ENCODE results near the gene SLC15A2.
A peak's percentile ranks its signal among the peaks of the same experiment; 100 is the strongest.
"Not testable (repeated sequence)": the region's sequence is repeated elsewhere in the genome, so short reads cannot be mapped to it uniquely, and the experiment has no call there.

Gene SLC15A2

GRCh38 chr3:121894301-121894990 is at the start of gene SLC15A2:
Gene SLC15A2, plus strand, starts transcription at chr3:121894401. Its CDS starts 76 bp downstream, at chr3:121894477.
- Mint-ChIP-seq H3K27me3 (no peaks in the 10 kb centered on the region), H3K9me3 (no peaks in the 10 kb centered on the region), H3K4me3 (no peak within 1 kb of the TSS), H3K4me1 (no peaks in the 10 kb centered on the region), H3K27ac (ENCODE audit: low read depth) (no peak within 1 kb of the TSS), H3K36me3 (ENCODE audit: insufficient read depth) (peaks cover 2% of the 10 kb centered on the region)
- DNase-seq (ENCODE audit: low spot score in 2 of 2) (no peak), ATAC-seq (replicated peaks; ENCODE audit: extremely low read depth, poor library complexity, severe bottlenecking) (no peak)

- no peaks in the 10 kb centered on the region for H3K9me3 Mint-ChIP-seq
- no peak overlapping the region for H3K27ac Mint-ChIP-seq (ENCODE audit: low read depth)
- peaks cover 3% of the 10 kb centered on the region for H3K36me3 Mint-ChIP-seq (ENCODE audit: insufficient read depth)
- ATAC-seq (replicated peaks; ENCODE audit: extremely low read depth, poor library complexity, severe bottlenecking) (no peak), DNase-seq (ENCODE audit: low spot score in 2 of 2) (no peak)
- no peak overlapping the region for H3K4me3 Mint-ChIP-seq
- H3K4me1 Mint-ChIP-seq = no peaks in the 10 kb centered on the region
- no peaks in the 10 kb centered on the region for H3K27me3 Mint-ChIP-seq
Observed at GRCh38 chr3:121844892-121845291, 49.3 kb upstream of the SLC15A2 start.

- Mint-ChIP-seq H3K36me3 (ENCODE audit: insufficient read depth) (peaks cover 5% of the 10 kb centered on the region), H3K27me3 (no peaks in the 10 kb centered on the region), H3K27ac (ENCODE audit: low read depth) (no peak overlapping the region), H3K4me1 (no peaks in the 10 kb centered on the region), H3K4me3 (no peak overlapping the region), H3K9me3 (no peaks in the 10 kb centered on the region)
- ATAC-seq (replicated peaks; ENCODE audit: extremely low read depth, poor library complexity, severe bottlenecking) (no peak), DNase-seq (ENCODE audit: low spot score in 2 of 2) (no peak)
Observed at GRCh38 chr3:121852256-121852655, 41.9 kb upstream of the SLC15A2 start.

GRCh38 chr3:121855555-121855954 is 38.6 kb upstream of the SLC15A2 start:
- DNase-seq (ENCODE audit: low spot score in 2 of 2) = no peak
- H3K9me3 Mint-ChIP-seq = no peaks in the 10 kb centered on the region
- peaks cover 6% of the 10 kb centered on the region for H3K36me3 Mint-ChIP-seq (ENCODE audit: insufficient read depth)
- H3K27me3 Mint-ChIP-seq = no peaks in the 10 kb centered on the region
- no peak for ATAC-seq (replicated peaks; ENCODE audit: extremely low read depth, poor library complexity, severe bottlenecking)
- H3K27ac Mint-ChIP-seq (ENCODE audit: low read depth) = no peak overlapping the region
- H3K4me3 Mint-ChIP-seq = no peak overlapping the region
- H3K4me1 Mint-ChIP-seq = no peaks in the 10 kb centered on the region

GRCh38 chr3:121857778-121858177 is 36.4 kb upstream of the SLC15A2 start:
- ATAC-seq (replicated peaks; ENCODE audit: extremely low read depth, poor library complexity, severe bottlenecking); H3K9me3 Mint-ChIP-seq; H3K27ac Mint-ChIP-seq (ENCODE audit: low read depth); DNase-seq (ENCODE audit: low spot score in 2 of 2); H3K4me3 Mint-ChIP-seq; H3K27me3 Mint-ChIP-seq; H3K36me3 Mint-ChIP-seq (ENCODE audit: insufficient read depth); H3K4me1 Mint-ChIP-seq: not testable (repeated sequence)

- ATAC-seq (replicated peaks; ENCODE audit: extremely low read depth, poor library complexity, severe bottlenecking); H3K27me3 Mint-ChIP-seq; H3K27ac Mint-ChIP-seq (ENCODE audit: low read depth); H3K9me3 Mint-ChIP-seq; H3K4me1 Mint-ChIP-seq; H3K4me3 Mint-ChIP-seq; H3K36me3 Mint-ChIP-seq (ENCODE audit: insufficient read depth); DNase-seq (ENCODE audit: low spot score in 2 of 2): not testable (repeated sequence)
Observed at GRCh38 chr3:121863247-121863646, 31.0 kb upstream of the SLC15A2 start.

- DNase-seq (ENCODE audit: low spot score in 2 of 2) (no peak), ATAC-seq (replicated peaks; ENCODE audit: extremely low read depth, poor library complexity, severe bottlenecking) (no peak)
- Mint-ChIP-seq H3K9me3 (no peaks in the 10 kb centered on the region), H3K4me1 (no peaks in the 10 kb centered on the region), H3K36me3 (ENCODE audit: insufficient read depth) (peaks cover 2% of the 10 kb centered on the region), H3K27me3 (no peaks in the 10 kb centered on the region), H3K4me3 (no peak overlapping the region), H3K27ac (ENCODE audit: low read depth) (no peak overlapping the region)
Observed at GRCh38 chr3:121863801-121864200, 30.4 kb upstream of the SLC15A2 start.

- DNase-seq (ENCODE audit: low spot score in 2 of 2) (no peak), ATAC-seq (replicated peaks; ENCODE audit: extremely low read depth, poor library complexity, severe bottlenecking) (no peak)
- no peaks in the 10 kb centered on the region for H3K4me1 Mint-ChIP-seq
- peaks cover 2% of the 10 kb centered on the region for H3K36me3 Mint-ChIP-seq (ENCODE audit: insufficient read depth)
- no peak overlapping the region for H3K4me3 Mint-ChIP-seq
- no peak overlapping the region for H3K27ac Mint-ChIP-seq (ENCODE audit: low read depth)
- no peaks in the 10 kb centered on the region for H3K9me3 Mint-ChIP-seq
- H3K27me3 Mint-ChIP-seq = no peaks in the 10 kb centered on the region
Observed at GRCh38 chr3:121869736-121870135, 24.5 kb upstream of the SLC15A2 start.

- DNase-seq (ENCODE audit: low spot score in 2 of 2) = no peak
- Mint-ChIP-seq H3K4me3 (no peak overlapping the region), H3K27ac (ENCODE audit: low read depth) (no peak overlapping the region), H3K36me3 (ENCODE audit: insufficient read depth) (peaks cover 2% of the 10 kb centered on the region), H3K4me1 (no peaks in the 10 kb centered on the region), H3K9me3 (no peaks in the 10 kb centered on the region), H3K27me3 (no peaks in the 10 kb centered on the region)
- no peak for ATAC-seq (replicated peaks; ENCODE audit: extremely low read depth, poor library complexity, severe bottlenecking)
Observed at GRCh38 chr3:121870717-121871116, 23.5 kb upstream of the SLC15A2 start.

- Mint-ChIP-seq H3K4me3 (no peak overlapping the region), H3K9me3 (no peaks in the 10 kb centered on the region)
Observed at GRCh38 chr3:121871430-121871829, 22.8 kb upstream of the SLC15A2 start.

GRCh38 chr3:121878411-121878810 is 15.8 kb upstream of the SLC15A2 start:
- Mint-ChIP-seq H3K27me3 (no peaks in the 10 kb centered on the region), H3K9me3 (no peaks in the 10 kb centered on the region), H3K27ac (ENCODE audit: low read depth) (no peak overlapping the region), H3K4me1 (no peaks in the 10 kb centered on the region), H3K4me3 (no peak overlapping the region), H3K36me3 (ENCODE audit: insufficient read depth) (no peaks in the 10 kb centered on the region)
- DNase-seq (ENCODE audit: low spot score in 2 of 2) = no peak
- ATAC-seq (replicated peaks; ENCODE audit: extremely low read depth, poor library complexity, severe bottlenecking) = no peak

More at GRCh38 chr3:121871430-121871829, 22.8 kb upstream of the SLC15A2 start:
- no peaks in the 10 kb centered on the region for H3K4me1 Mint-ChIP-seq
- H3K27me3 Mint-ChIP-seq = no peaks in the 10 kb centered on the region
- no peak overlapping the region for H3K27ac Mint-ChIP-seq (ENCODE audit: low read depth)
- ATAC-seq (replicated peaks; ENCODE audit: extremely low read depth, poor library complexity, severe bottlenecking) = no peak
- DNase-seq (ENCODE audit: low spot score in 2 of 2) = no peak
- peaks cover 2% of the 10 kb centered on the region for H3K36me3 Mint-ChIP-seq (ENCODE audit: insufficient read depth)

GRCh38 chr3:121883507-121883906 is 10.7 kb upstream of the SLC15A2 start:
- DNase-seq (ENCODE audit: low spot score in 2 of 2) = no peak
- Mint-ChIP-seq H3K9me3 (no peaks in the 10 kb centered on the region), H3K27me3 (no peaks in the 10 kb centered on the region), H3K27ac (ENCODE audit: low read depth) (no peak overlapping the region), H3K36me3 (ENCODE audit: insufficient read depth) (no peaks in the 10 kb centered on the region), H3K4me1 (no peaks in the 10 kb centered on the region), H3K4me3 (no peak overlapping the region)
- ATAC-seq (replicated peaks; ENCODE audit: extremely low read depth, poor library complexity, severe bottlenecking) = no peak

GRCh38 chr3:121885386-121885785 is 8.8 kb upstream of the SLC15A2 start:
- H3K27ac Mint-ChIP-seq (ENCODE audit: low read depth) = peak overlapping the region; percentile 4
- ATAC-seq (replicated peaks; ENCODE audit: extremely low read depth, poor library complexity, severe bottlenecking) = no peak
- no peak for DNase-seq (ENCODE audit: low spot score in 2 of 2)
- H3K36me3 Mint-ChIP-seq (ENCODE audit: insufficient read depth) = no peaks in the 10 kb centered on the region
- H3K4me1 Mint-ChIP-seq = no peaks in the 10 kb centered on the region
- H3K27me3 Mint-ChIP-seq = no peaks in the 10 kb centered on the region
- no peaks in the 10 kb centered on the region for H3K9me3 Mint-ChIP-seq
- no peak overlapping the region for H3K4me3 Mint-ChIP-seq

Data from central memory CD8-positive, alpha-beta T cell (primary cell).